K562 (cell line): Measurements from ENCODE around the gene CACNA2D2. TPM values are rescaled to one million over a fixed set of nuclear protein-coding genes. Genes with fewer than 3 reads are reported as not detected.

Source experiments
- HINFP ChIP-seq: fragments of 450-650 bp; conservative IDR thresholded peaks from 2 replicates; pipeline ENCODE4 v1.6.1; 2016; ENCODE audit warnings: missing genetic modification characterization, low read depth, mild to moderate bottlenecking, control low read depth, missing compliant biosample characterization
- RBFOX2 ChIP-seq: fragments of 200-400 bp; formaldehyde crosslinking; IDR thresholded peaks from 2 replicates; pipeline ENCODE4 v1.6.1; 2017; ENCODE audit warnings: low read depth, mild to moderate bottlenecking, low read length, moderate library complexity
- polyA plus RNA-seq, 8 experiments: library from polyadenylated mRNA; depleted of rRNA in 4 of 8; stranded (reverse) in 5 of 8; unstranded in 3 of 8; fragments of >200 nt; fragmentation: Nextera tagmentation in 2 of 8; fragmentation: Illumina TruSeq in 1 of 8; extraction: Ambion mirVana in 2 of 8; extraction: Trizol in 1 of 8; gene quantifications; 2 replicates each; pipeline versions ENCODE4 v1.2.1 to v1.2.3, GENCODE V29; 2011 to 2014; ENCODE audit warnings: inconsistent platforms in 1 of 8, missing spikeins in 1 of 8
- total RNA-seq, 7 experiments: library from RNA; depleted of rRNA in 6 of 7; stranded (reverse); fragments of >200 nt in 6 of 7; fragmentation: Illumina TruSeq in 2 of 7; extraction: Trizol in 2 of 7; gene quantifications; 2 replicates each; pipeline versions ENCODE4 v1.2.1 to v1.2.3, GENCODE V29; 2011 to 2021; ENCODE audit warnings: low replicate concordance in 1 of 7
- TF ChIP-seq, protein P1 (sequence below): fragments of 450-650 bp; IDR thresholded peaks from 2 replicates; pipeline ENCODE4 v1.6.1; 2016; ENCODE audit warnings: mild to moderate bottlenecking, moderate library complexity

The CACNA2D2 gene
- total and polyA plus RNA-seq, 9 of the 15 experiments (the other 6 are each of a cell fraction or from before 2014, with no cell fraction given) = 0.11 to 0.58 (median 0.36) TPM; not detected in 2

DNA sequence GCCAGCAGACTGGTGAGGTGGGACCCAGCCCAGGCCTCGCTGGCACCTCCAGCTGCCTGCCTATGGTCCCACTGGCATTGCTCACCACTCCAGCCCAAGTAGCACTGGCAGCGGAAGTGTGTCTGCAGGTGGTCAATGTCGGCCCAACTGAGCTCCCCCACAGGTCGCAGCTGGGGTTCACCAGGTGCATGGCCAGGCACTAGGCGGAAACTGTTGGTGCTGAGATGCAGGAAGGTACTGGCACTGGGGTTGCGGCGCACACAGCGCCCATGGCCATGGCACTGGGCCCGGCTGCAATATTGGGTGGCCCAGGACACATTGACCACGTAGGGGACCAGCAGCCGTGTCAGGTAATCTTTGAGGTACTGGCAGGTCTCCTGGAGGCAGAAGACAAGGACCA is 185.3 kb downstream of the CACNA2D2 start (continued):
- TF ChIP-seq, protein P1, sequence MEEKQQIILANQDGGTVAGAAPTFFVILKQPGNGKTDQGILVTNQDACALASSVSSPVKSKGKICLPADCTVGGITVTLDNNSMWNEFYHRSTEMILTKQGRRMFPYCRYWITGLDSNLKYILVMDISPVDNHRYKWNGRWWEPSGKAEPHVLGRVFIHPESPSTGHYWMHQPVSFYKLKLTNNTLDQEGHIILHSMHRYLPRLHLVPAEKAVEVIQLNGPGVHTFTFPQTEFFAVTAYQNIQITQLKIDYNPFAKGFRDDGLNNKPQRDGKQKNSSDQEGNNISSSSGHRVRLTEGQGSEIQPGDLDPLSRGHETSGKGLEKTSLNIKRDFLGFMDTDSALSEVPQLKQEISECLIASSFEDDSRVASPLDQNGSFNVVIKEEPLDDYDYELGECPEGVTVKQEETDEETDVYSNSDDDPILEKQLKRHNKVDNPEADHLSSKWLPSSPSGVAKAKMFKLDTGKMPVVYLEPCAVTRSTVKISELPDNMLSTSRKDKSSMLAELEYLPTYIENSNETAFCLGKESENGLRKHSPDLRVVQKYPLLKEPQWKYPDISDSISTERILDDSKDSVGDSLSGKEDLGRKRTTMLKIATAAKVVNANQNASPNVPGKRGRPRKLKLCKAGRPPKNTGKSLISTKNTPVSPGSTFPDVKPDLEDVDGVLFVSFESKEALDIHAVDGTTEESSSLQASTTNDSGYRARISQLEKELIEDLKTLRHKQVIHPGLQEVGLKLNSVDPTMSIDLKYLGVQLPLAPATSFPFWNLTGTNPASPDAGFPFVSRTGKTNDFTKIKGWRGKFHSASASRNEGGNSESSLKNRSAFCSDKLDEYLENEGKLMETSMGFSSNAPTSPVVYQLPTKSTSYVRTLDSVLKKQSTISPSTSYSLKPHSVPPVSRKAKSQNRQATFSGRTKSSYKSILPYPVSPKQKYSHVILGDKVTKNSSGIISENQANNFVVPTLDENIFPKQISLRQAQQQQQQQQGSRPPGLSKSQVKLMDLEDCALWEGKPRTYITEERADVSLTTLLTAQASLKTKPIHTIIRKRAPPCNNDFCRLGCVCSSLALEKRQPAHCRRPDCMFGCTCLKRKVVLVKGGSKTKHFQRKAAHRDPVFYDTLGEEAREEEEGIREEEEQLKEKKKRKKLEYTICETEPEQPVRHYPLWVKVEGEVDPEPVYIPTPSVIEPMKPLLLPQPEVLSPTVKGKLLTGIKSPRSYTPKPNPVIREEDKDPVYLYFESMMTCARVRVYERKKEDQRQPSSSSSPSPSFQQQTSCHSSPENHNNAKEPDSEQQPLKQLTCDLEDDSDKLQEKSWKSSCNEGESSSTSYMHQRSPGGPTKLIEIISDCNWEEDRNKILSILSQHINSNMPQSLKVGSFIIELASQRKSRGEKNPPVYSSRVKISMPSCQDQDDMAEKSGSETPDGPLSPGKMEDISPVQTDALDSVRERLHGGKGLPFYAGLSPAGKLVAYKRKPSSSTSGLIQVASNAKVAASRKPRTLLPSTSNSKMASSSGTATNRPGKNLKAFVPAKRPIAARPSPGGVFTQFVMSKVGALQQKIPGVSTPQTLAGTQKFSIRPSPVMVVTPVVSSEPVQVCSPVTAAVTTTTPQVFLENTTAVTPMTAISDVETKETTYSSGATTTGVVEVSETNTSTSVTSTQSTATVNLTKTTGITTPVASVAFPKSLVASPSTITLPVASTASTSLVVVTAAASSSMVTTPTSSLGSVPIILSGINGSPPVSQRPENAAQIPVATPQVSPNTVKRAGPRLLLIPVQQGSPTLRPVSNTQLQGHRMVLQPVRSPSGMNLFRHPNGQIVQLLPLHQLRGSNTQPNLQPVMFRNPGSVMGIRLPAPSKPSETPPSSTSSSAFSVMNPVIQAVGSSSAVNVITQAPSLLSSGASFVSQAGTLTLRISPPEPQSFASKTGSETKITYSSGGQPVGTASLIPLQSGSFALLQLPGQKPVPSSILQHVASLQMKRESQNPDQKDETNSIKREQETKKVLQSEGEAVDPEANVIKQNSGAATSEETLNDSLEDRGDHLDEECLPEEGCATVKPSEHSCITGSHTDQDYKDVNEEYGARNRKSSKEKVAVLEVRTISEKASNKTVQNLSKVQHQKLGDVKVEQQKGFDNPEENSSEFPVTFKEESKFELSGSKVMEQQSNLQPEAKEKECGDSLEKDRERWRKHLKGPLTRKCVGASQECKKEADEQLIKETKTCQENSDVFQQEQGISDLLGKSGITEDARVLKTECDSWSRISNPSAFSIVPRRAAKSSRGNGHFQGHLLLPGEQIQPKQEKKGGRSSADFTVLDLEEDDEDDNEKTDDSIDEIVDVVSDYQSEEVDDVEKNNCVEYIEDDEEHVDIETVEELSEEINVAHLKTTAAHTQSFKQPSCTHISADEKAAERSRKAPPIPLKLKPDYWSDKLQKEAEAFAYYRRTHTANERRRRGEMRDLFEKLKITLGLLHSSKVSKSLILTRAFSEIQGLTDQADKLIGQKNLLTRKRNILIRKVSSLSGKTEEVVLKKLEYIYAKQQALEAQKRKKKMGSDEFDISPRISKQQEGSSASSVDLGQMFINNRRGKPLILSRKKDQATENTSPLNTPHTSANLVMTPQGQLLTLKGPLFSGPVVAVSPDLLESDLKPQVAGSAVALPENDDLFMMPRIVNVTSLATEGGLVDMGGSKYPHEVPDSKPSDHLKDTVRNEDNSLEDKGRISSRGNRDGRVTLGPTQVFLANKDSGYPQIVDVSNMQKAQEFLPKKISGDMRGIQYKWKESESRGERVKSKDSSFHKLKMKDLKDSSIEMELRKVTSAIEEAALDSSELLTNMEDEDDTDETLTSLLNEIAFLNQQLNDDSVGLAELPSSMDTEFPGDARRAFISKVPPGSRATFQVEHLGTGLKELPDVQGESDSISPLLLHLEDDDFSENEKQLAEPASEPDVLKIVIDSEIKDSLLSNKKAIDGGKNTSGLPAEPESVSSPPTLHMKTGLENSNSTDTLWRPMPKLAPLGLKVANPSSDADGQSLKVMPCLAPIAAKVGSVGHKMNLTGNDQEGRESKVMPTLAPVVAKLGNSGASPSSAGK = no peak
- TF ChIP-seq RBFOX2 (peak; percentile 23; the same call in 1 of the 2 replicates), HINFP (tag) (no peak)
